CD14-positive monocyte (primary cell): ENCODE measurements around the gene DOCK4. TPM values are rescaled to one million over a fixed set of nuclear protein-coding genes. Genes with fewer than 3 reads are reported as not detected.

ENCODE experiments used
- DNase-seq, 3 donors: peaks; one replicate each; pipeline ENCODE4 v3.0.0-alpha.2; 2011 to 2022
- H2AFZ ChIP-seq: 2 replicates; pipeline ENCODE4 v1.6.0; 2012; ENCODE audit warnings: mild to moderate bottlenecking, low read depth, low read length, inconsistent platforms; ENCODE audit not compliant: insufficient read depth, poor library complexity, severe bottlenecking
- H3K27ac ChIP-seq, 2 donors: 1 replicate in 1 of 2; 2 replicates in 1 of 2; pipeline ENCODE4 v1.5.1; 2012 to 2013; ENCODE audit warnings: low read length in 2 of 2, control low read depth in 1 of 2, inconsistent platforms in 1 of 2, low read depth in 1 of 2, mild to moderate bottlenecking in 1 of 2
- H3K27me3 ChIP-seq, 2 donors: one replicate each; pipeline versions ENCODE4 v1.6.0 to v1.6.1; 2011 to 2013; ENCODE audit warnings: low read length in 2 of 2; ENCODE audit not compliant: control insufficient read depth in 2 of 2, insufficient read depth in 2 of 2
- H3K36me3 ChIP-seq, 2 donors: replicated peaks in 1 of 2; 1 replicate in 1 of 2; 2 replicates in 1 of 2; pipeline versions ENCODE4 v1.5.1 to v1.6.1; 2012 to 2013; ENCODE audit warnings: low read length in 2 of 2, control low read depth in 1 of 2, inconsistent platforms in 1 of 2, mild to moderate bottlenecking in 1 of 2; ENCODE audit not compliant: insufficient read depth in 2 of 2, control insufficient read depth in 1 of 2
- H3K4me1 ChIP-seq, 2 donors: 1 replicate in 1 of 2; 2 replicates in 1 of 2; pipeline versions ENCODE4 v1.5.1 to v1.6.1; 2012 to 2013; ENCODE audit warnings: low read length in 2 of 2, control low read depth in 1 of 2, inconsistent platforms in 1 of 2, mild to moderate bottlenecking in 1 of 2, moderate library complexity in 1 of 2; ENCODE audit not compliant: insufficient read depth in 2 of 2, control insufficient read depth in 1 of 2
- H3K4me2 ChIP-seq: replicated peaks from 2 replicates; pipeline ENCODE3; 2012; ENCODE audit warnings: low read length, moderate library complexity, mild to moderate bottlenecking; ENCODE audit not compliant: poor library complexity, severe bottlenecking; ENCODE audit errors: extremely low read depth
- H3K4me3 ChIP-seq, 3 experiments: fragments of 200-600 bp in 1 of 3; sonication (generic) in 1 of 3; replicated peaks in 1 of 3; 1 replicate in 2 of 3; 2 replicates in 1 of 3; pipeline ENCODE4 v1.5.1; 2011 to 2013; ENCODE audit warnings: low read length in 3 of 3, mild to moderate bottlenecking in 3 of 3, control low read depth in 2 of 3, low read depth in 2 of 3, inconsistent platforms in 1 of 3, moderate library complexity in 1 of 3
- H3K79me2 ChIP-seq: 2 replicates; pipeline ENCODE4 v1.6.0; 2012; ENCODE audit warnings: mild to moderate bottlenecking, control low read depth, inconsistent platforms, low read length, moderate library complexity; ENCODE audit not compliant: insufficient read depth
- H3K9ac ChIP-seq: 2 replicates; pipeline ENCODE4 v1.6.0; 2017; ENCODE audit warnings: low read length, mild to moderate bottlenecking; ENCODE audit not compliant: insufficient read depth, poor library complexity, severe bottlenecking
- H3K9me3 ChIP-seq, 2 donors: replicated peaks in 1 of 2; 1 replicate in 1 of 2; 2 replicates in 1 of 2; pipeline versions ENCODE4 v1.5.1 to v1.6.1; 2012 to 2013; ENCODE audit warnings: low read length in 2 of 2, control low read depth in 1 of 2; ENCODE audit not compliant: control insufficient read depth in 1 of 2, insufficient read depth in 1 of 2
- H4K20me1 ChIP-seq: 2 replicates; pipeline ENCODE4 v1.6.0; 2012; ENCODE audit warnings: mild to moderate bottlenecking, low read length, control low read depth, moderate library complexity; ENCODE audit not compliant: insufficient read depth
- H3K27ac Mint-ChIP-seq, 7 donors: one replicate each; pipeline ENCODE4 v1.8.0; 2020; ENCODE audit warnings: mild to moderate bottlenecking in 7 of 7, mixed read lengths in 7 of 7, moderate library complexity in 6 of 7, inconsistent platforms in 2 of 7
- H3K27me3 Mint-ChIP-seq, 3 donors: one replicate each; pipeline ENCODE4 v1.8.0; 2021 to 2022; ENCODE audit warnings: low read depth in 3 of 3, mild to moderate bottlenecking in 3 of 3, mixed read lengths in 3 of 3, moderate library complexity in 3 of 3, inconsistent platforms in 1 of 3
- H3K36me3 Mint-ChIP-seq, 2 donors: one replicate each; pipeline ENCODE4 v1.8.0; 2020; ENCODE audit warnings: mixed read lengths in 2 of 2, inconsistent platforms in 1 of 2, mild to moderate bottlenecking in 1 of 2
- H3K4me1 Mint-ChIP-seq: one replicate; pipeline ENCODE4 v1.8.0; 2020; ENCODE audit warnings: mild to moderate bottlenecking, mixed read lengths
- H3K4me3 Mint-ChIP-seq, 2 donors: one replicate each; pipeline ENCODE4 v1.8.0; 2020; ENCODE audit warnings: mild to moderate bottlenecking in 2 of 2, mixed read lengths in 2 of 2, moderate library complexity in 1 of 2
- H3K9me3 Mint-ChIP-seq, 7 donors: one replicate each; pipeline ENCODE4 v1.8.0; 2020 to 2022; ENCODE audit warnings: mixed read lengths in 7 of 7, mild to moderate bottlenecking in 6 of 7, moderate library complexity in 6 of 7, inconsistent platforms in 2 of 7
- CTCF ChIP-seq: fragments of 200-600 bp; IDR thresholded peaks from one replicate; pipeline ENCODE4 v1.8.0; 2022; ENCODE audit warnings: antibody characterized with exemption, mild to moderate bottlenecking
- WGBS: methylation state at CpG from one replicate; pipeline ENCODE4 v1.1.5; 2013; ENCODE audit warnings: missing lambda C conversion rate; ENCODE audit not compliant: insufficient coverage; 5-methylcytosine and 5-hydroxymethylcytosine counted together
- intact Hi-C, 2 donors: fragments of 100-400 bp; cut with micrococcal nuclease; formaldehyde crosslinking; loops; one replicate each; pipeline versions ENCODE4 v1.15.0 to v1.15.1; 2023
- polyA plus RNA-seq, 3 donors: library from polyadenylated mRNA; depleted of rRNA in 1 of 3; unstranded in 2 of 3; stranded (reverse) in 1 of 3; fragments of 300-500 nt in 2 of 3; fragments of >200 nt in 1 of 3; fragmentation: Illumina TruSeq in 2 of 3; gene quantifications; 1 replicate in 2 of 3; 2 replicates in 1 of 3; pipeline ENCODE4 v1.2.3, GENCODE V29; 2012 to 2021

The DOCK4 gene
- polyA plus RNA-seq, 3 donors = 1.3 to 5.0 (median 2.7) TPM

GRCh38 chr7:111844904-111845671 lies 361.1 kb downstream of the DOCK4 start:
- Histone ChIP-seq H3K27me3 (peaks cover 0 to 11% of the 10 kb centered on the region in 2 donors), H3K79me2 (no peaks in the 10 kb centered on the region), H2AFZ (no peak overlapping the region), H3K4me2 (no peak overlapping the region), H3K4me3 (no peak overlapping the region), H3K27ac (no peak overlapping the region), H3K9me3 (peaks cover 3 to 14% of the 10 kb centered on the region in 2 donors), H3K9ac (no peak overlapping the region), H3K4me1 (peaks cover 7 to 8% of the 10 kb centered on the region in 2 donors), H4K20me1 (no peaks in the 10 kb centered on the region), H3K36me3 (no peaks in the 10 kb centered on the region)
- intact Hi-C loops = no loop called here
- Mint-ChIP-seq H3K27me3 (peaks cover 10 to 14% (median 10%) of the 10 kb centered on the region in 3 donors), H3K27ac (no peak overlapping the region), H3K4me1 (peaks cover 13% of the 10 kb centered on the region), H3K4me3 (no peak overlapping the region), H3K36me3 (no peaks in the 10 kb centered on the region), H3K9me3 (peaks cover under 1 to 20% (median 15%) of the 10 kb centered on the region in 7 donors)
- DNase-seq = no peak
- TF ChIP-seq CTCF = no peak
- WGBS = 100% methylated on average over 1 of the region's 4 CpGs

GRCh38 chr7:111842491-111842890 lies 363.7 kb downstream of the DOCK4 start:
- Histone ChIP-seq H3K4me3 (no peak overlapping the region), H3K36me3 (no peaks in the 10 kb centered on the region), H3K9ac (no peak overlapping the region), H3K27me3 (peaks cover 0 to 12% of the 10 kb centered on the region in 2 donors), H3K4me1 (peaks cover 7 to 8% of the 10 kb centered on the region in 2 donors), H3K4me2 (no peak overlapping the region), H3K79me2 (no peaks in the 10 kb centered on the region), H4K20me1 (no peaks in the 10 kb centered on the region), H3K27ac (no peak overlapping the region), H2AFZ (no peak overlapping the region), H3K9me3 (no peaks in the 10 kb centered on the region)
- Mint-ChIP-seq H3K27me3 (peaks cover 8 to 12% (median 11%) of the 10 kb centered on the region in 3 donors), H3K36me3 (no peaks in the 10 kb centered on the region), H3K9me3 (peaks cover 0 to 2% (median under 1%) of the 10 kb centered on the region in 7 donors), H3K27ac (no peak overlapping the region), H3K4me3 (peak overlapping the region in 1 of 2 donors; percentile 54), H3K4me1 (peaks cover 13% of the 10 kb centered on the region)
- DNase-seq = no peak
- TF ChIP-seq CTCF = no peak
- intact Hi-C loops = no loop called here
- WGBS = 63% methylated on average over 1 of the region's 3 CpGs
